ENCODE results near the gene FUT3. TPM values are rescaled to one million over a fixed set of nuclear protein-coding genes. Genes with fewer than 3 reads are reported as not detected.

Gene FUT3
- total and polyA plus RNA-seq, 2 of the 8 experiments (the other 6 are each of a cell fraction or from before 2014, with no cell fraction given) = 0.15 to 0.63 TPM

DNA sequence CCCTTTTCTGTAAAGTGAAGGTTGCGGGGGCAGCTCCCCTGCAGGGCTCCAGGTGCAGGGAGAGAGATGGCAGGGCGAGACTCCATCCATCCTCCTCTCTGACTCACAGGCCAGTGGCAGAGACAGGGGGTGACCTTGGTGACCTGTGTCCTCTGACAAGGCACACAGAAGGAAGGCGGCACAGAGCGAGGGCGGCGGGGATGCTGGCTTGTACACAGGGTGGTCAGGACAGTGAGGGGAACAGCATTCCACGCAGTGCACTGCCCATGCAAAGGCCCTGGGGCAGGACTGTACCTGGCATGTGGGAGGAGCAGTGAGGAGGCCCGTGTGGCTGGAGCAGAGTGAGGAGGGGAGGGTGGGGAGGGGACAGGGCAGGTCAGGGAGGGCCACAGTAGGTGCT lies 44.6 kb upstream of the FUT3 start (continued):
- TF ChIP-seq RFX5 (IDR thresholded peaks at IDR 0.05; ENCODE audit: borderline replicate concordance, low read depth, low read length) (no peak), RXRA (IDR thresholded peaks at IDR 0.05; ENCODE audit: insufficient read depth, low read depth, low read length) (no peak)

Data from H1 (cell line).